Smooth muscle cell of the pulmonary artery (primary cell): ENCODE data around the gene IFNA17. TPM values are rescaled to one million over a fixed set of nuclear protein-coding genes. Genes with fewer than 3 reads are reported as not detected.

Experiments used
- total RNA-seq: library from RNA; depleted of rRNA; stranded (reverse); fragments of >200 nt; gene quantifications from 2 replicates; pipeline ENCODE4 v1.2.3, GENCODE V29; 2014

IFNA17 gene
- total RNA-seq: not detected in 2 replicates

GRCh38 chr9:21228122-21228521 lies at the start of gene IFNA17:
IFNA17 (minus strand) TSS chr9:21228222; CDS start chr9:21228173, 49 bp downstream.

GRCh38 chr9:21239911-21240310 lies 11.9 kb upstream of the IFNA17 start, which contains the start of gene IFNA14:
IFNA14 (minus strand) TSS chr9:21240005; CDS start chr9:21239935, 70 bp downstream.

GRCh38 chr9:21217211-21217610 lies 10.8 kb downstream of the IFNA17 start, which contains the start of gene IFNA16:
IFNA16 (minus strand) TSS chr9:21217311; CDS start chr9:21217305, 6 bp downstream.

GRCh38 chr9:21207043-21207442 lies 21.0 kb downstream of the IFNA17 start, which contains the start of gene IFNA10:
IFNA10 (minus strand) TSS chr9:21207143; CDS start chr9:21207097, 46 bp downstream.

GRCh38 chr9:21202105-21202504 lies 25.9 kb downstream of the IFNA17 start, which contains the start of gene IFNA7:
IFNA7 (minus strand) TSS chr9:21202205; CDS start chr9:21202165, 40 bp downstream.

GRCh38 chr9:21187487-21187886 lies 40.5 kb downstream of the IFNA17 start, which contains the start of gene IFNA4:
IFNA4 (minus strand) TSS chr9:21187587; CDS start chr9:21187531, 56 bp downstream.

Other genes with a start within 250 kb of the IFNA17 start
- 2.0 and 5.0 TPM in 2 replicates for gene HACD4, start 196.6 kb downstream of the IFNA17 start, total RNA-seq
- not detected in 2 replicates for gene IFNB1, start 150.3 kb downstream of the IFNA17 start, total RNA-seq
- gene IFNW1, start 86.4 kb downstream of the IFNA17 start, total RNA-seq: not detected in 2 replicates
- not detected in 2 replicates for gene IFNA21, start 61.6 kb downstream of the IFNA17 start, total RNA-seq
- gene IFNA4, start 40.6 kb downstream of the IFNA17 start, total RNA-seq: not detected in 2 replicates
- gene IFNA7, start 26.0 kb downstream of the IFNA17 start, total RNA-seq: not detected in 2 replicates
- not detected in 2 replicates for gene IFNA10, start 21.1 kb downstream of the IFNA17 start, total RNA-seq
- not detected in 2 replicates for gene IFNA16, start 10.9 kb downstream of the IFNA17 start, total RNA-seq
- gene IFNA14, start 11.8 kb upstream of the IFNA17 start, total RNA-seq: not detected in 2 replicates
- not detected in 2 replicates for gene IFNA5, start 77.1 kb upstream of the IFNA17 start, total RNA-seq
- gene KLHL9, start 107.2 kb upstream of the IFNA17 start, total RNA-seq: 37.7 and 49.3 TPM in 2 replicates
- not detected in 2 replicates for gene IFNA6, start 122.7 kb upstream of the IFNA17 start, total RNA-seq
- gene IFNA13, start 139.8 kb upstream of the IFNA17 start, total RNA-seq: not detected in 2 replicates
- gene IFNA2, start 157.2 kb upstream of the IFNA17 start, total RNA-seq: not detected in 2 replicates
- gene IFNA8, start 180.9 kb upstream of the IFNA17 start, total RNA-seq: not detected in 2 replicates
- gene IFNA1, start 212.2 kb upstream of the IFNA17 start, total RNA-seq: not detected in 2 replicates